Measurements from ENCODE around the gene XYLB. TPM values are rescaled to one million over a fixed set of nuclear protein-coding genes. Genes with fewer than 3 reads are reported as not detected.

XYLB gene
- total RNA-seq, 3 donors from 2014 or later, result 5.2 to 7.9 (median 6.7) TPM

- TF ChIP-seq CTCF (IDR thresholded peaks at IDR 0.05) (no peak), POLR2A (IDR thresholded peaks at IDR 0.05) (no peak), POLR2AphosphoS5 (IDR thresholded peaks at IDR 0.05) (no peak)
- H3K27me3 ChIP-seq, result no peaks in the 10 kb centered on the region
- no peaks in the 10 kb centered on the region for H3K36me3 ChIP-seq
- DNase-seq (ENCODE audit: low spot score in 2 of 2), result no peak
- no peak overlapping the region for H3K27ac ChIP-seq
- no peak overlapping the region for H3K4me3 ChIP-seq
- intact Hi-C loops (cut with DNase I; ENCODE audit: low total_unique reads), result no loop called here
- H3K9me3 ChIP-seq, result peaks cover 6 to 8% of the 10 kb centered on the region in 2 donors
- H3K4me1 ChIP-seq, result no peaks in the 10 kb centered on the region
These were observed 41.3 kb downstream of the XYLB start for GRCh38 chr3:38387862-38388261.

GRCh38 chr3:38392604-38393163, 46.1 kb downstream of the XYLB start:
- intact Hi-C loops (cut with DNase I; ENCODE audit: low total_unique reads), result no loop called here

DNA sequence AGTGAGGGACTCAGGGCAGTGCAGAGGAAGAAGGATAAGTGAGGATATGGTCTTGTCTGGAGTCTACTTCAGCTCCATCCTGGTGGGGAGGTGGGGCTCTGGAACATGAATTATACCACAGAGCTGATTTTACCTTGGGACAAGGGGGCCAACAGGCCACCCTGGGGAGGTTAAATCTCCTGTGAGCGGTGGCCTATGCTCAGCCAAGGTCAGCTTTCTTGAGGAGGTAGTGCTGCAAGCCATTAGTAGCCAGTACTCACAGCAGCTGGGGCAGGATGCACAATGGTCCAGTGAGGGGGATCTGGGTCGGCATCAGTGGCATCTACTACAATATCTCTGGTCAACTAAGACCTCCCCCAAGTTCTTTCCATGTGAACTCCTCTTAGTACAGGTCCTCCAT, 49.7 kb downstream of the XYLB start:
- H3K4me3 ChIP-seq, result no peak overlapping the region
- no peaks in the 10 kb centered on the region for H3K9me3 ChIP-seq
- no peak for DNase-seq (ENCODE audit: low spot score in 2 of 2)
- no peaks in the 10 kb centered on the region for H3K4me1 ChIP-seq
- H3K36me3 ChIP-seq, result no peaks in the 10 kb centered on the region
- TF ChIP-seq POLR2AphosphoS5 (IDR thresholded peaks at IDR 0.05) (no peak), POLR2A (IDR thresholded peaks at IDR 0.05) (no peak), CTCF (IDR thresholded peaks at IDR 0.05) (no peak)
- no peaks in the 10 kb centered on the region for H3K27me3 ChIP-seq
- intact Hi-C loops (cut with DNase I; ENCODE audit: low total_unique reads), result no loop called here
- no peak overlapping the region for H3K27ac ChIP-seq

More at GRCh38 chr3:38392604-38393163, 46.1 kb downstream of the XYLB start:
- H3K27me3 ChIP-seq, result no peaks in the 10 kb centered on the region
- no peak overlapping the region for H3K27ac ChIP-seq
- TF ChIP-seq POLR2AphosphoS5 (IDR thresholded peaks at IDR 0.05), result no peak
- no peak for TF ChIP-seq CTCF (IDR thresholded peaks at IDR 0.05)
- TF ChIP-seq POLR2A (IDR thresholded peaks at IDR 0.05), result no peak
- H3K36me3 ChIP-seq, result no peaks in the 10 kb centered on the region
- H3K4me3 ChIP-seq, result no peak overlapping the region
- no peaks in the 10 kb centered on the region for H3K4me1 ChIP-seq
- DNase-seq (ENCODE audit: low spot score in 2 of 2), result no peak
- H3K9me3 ChIP-seq, result no peaks in the 10 kb centered on the region

GRCh38 chr3:38396861-38397260, 50.3 kb downstream of the XYLB start:
- H3K27ac ChIP-seq, result no peak overlapping the region
- H3K4me1 ChIP-seq, result no peaks in the 10 kb centered on the region
- H3K4me3 ChIP-seq, result no peak overlapping the region
- intact Hi-C loops (cut with DNase I; ENCODE audit: low total_unique reads), result no loop called here
- DNase-seq (ENCODE audit: low spot score in 2 of 2), result no peak
- H3K27me3 ChIP-seq, result no peaks in the 10 kb centered on the region
- no peak for TF ChIP-seq CTCF (IDR thresholded peaks at IDR 0.05)
- no peaks in the 10 kb centered on the region for H3K36me3 ChIP-seq
- no peaks in the 10 kb centered on the region for H3K9me3 ChIP-seq

- TF ChIP-seq POLR2A (IDR thresholded peaks at IDR 0.05) (no peak), POLR2AphosphoS5 (IDR thresholded peaks at IDR 0.05) (no peak), CTCF (IDR thresholded peaks at IDR 0.05) (no peak)
- DNase-seq (ENCODE audit: low spot score in 2 of 2), result no peak
These were observed 50.7 kb downstream of the XYLB start for GRCh38 chr3:38397320-38397719.

More at GRCh38 chr3:38397320-38397719, 50.7 kb downstream of the XYLB start:
- H3K36me3 ChIP-seq, result no peaks in the 10 kb centered on the region
- H3K9me3 ChIP-seq, result no peaks in the 10 kb centered on the region
- no peaks in the 10 kb centered on the region for H3K4me1 ChIP-seq
- intact Hi-C loops (cut with DNase I; ENCODE audit: low total_unique reads), result no loop called here
- no peak overlapping the region for H3K27ac ChIP-seq
- H3K27me3 ChIP-seq, result no peaks in the 10 kb centered on the region
- no peak overlapping the region for H3K4me3 ChIP-seq
